Limb (tissue), 2 donors: ENCODE measurements around the gene EIF5.

Source experiments
- DNase-seq, 2 donors: peaks; one replicate each; pipeline ENCODE4 v3.0.0-alpha.2; 2016; ENCODE audit errors: extremely low spot score in 2 of 2

EIF5 gene

GRCh38 chr14:103370087-103370486 is 36.0 kb downstream of the EIF5 start:
- no peak for DNase-seq

DNA sequence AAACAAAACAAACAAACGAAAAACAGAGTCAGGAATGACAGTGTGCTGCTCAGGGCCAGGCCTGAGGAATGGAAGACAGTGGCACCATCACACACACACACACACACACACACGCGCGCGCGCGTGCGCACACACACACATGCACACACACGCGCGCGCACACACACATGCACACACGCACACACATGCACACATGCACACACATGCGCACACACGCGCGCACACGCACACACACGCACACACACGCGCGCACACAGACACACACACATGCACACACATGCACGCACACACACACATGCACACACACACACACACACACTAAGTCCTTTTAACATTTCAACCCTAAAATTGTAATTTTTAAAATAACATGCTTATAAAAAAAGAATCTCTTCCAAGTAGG is 38.0 kb downstream of the EIF5 start:
- DNase-seq, result no peak

DNA sequence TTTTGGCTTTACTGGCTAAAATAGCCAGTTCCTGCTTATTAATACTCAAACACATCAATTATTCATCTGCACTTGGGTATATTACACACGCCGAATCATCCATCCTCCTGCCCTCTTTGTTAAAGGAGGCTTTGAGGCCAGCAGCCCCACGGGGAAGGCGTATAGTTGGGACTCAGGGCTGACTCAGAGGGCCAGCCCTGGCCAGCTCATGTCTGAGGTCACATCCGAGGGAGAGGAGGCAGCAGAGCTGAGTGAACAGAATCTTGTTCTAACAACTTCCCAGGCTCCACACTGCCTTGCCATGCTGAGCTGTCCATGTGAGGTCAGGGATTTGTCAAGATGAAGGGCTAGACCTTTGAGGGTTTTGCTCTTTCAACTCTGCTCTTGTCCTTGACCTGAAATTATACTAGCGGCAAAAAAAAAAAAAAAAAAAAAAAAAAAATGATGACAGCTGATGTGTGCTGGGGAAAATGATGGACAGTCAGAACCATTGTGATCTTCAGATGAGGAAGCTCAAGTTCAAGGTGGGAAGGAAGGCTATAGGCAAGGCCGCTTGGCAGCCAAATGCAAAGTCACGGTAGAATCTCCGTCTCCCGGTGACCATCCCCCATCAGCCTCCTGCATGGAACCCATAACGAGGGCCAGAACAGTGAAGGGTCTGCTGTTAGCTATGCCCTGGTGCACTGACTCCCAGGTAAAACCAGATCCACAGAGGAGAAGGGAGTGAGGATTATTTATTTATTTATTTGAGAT is 38.7 kb downstream of the EIF5 start:
- no peak for DNase-seq

DNA sequence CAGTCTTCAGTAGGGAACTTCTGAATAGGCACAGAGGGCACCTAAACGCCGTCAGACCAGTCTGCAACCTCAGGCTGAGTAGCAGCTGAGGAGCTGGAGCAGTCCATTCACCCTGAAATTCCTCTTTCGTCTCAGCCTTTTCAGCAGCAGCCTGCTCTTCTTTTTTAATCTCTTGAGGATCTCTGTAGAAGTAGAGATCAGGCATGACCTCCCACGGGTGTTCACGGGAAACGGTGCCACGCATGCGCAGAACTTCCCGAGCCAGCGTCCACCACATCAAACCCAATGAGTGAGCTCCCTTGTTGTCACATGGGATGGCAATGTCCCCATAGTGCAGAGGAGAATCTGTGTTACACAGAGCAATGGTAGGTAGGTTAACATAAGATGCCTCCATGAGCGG is 40.1 kb downstream of the EIF5 start:
- no peak for DNase-seq

DNA sequence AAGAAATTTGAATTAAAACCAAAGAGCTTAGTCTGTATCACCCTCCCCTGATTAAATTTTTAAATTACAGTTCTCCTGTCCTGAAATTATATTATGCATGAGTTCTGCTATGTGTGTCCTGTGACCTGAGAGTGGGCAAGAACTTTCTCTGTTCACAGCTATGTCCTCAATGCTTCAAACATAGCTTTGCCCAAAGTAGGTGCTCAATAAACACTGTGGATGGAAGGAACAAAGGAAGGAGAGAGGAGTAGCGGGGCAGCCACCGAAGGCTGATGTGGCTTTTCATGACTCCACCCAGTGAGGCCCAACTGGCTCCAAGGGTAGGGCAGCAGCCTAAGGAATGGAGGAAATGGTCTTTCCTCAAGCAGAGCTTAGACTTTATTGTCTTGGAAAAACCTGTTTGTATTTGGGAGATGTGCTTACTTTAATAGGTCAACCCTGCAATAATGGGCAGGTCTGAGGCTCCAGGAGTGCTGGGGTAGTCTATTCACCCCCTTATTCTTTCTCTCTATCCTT is 43.5 kb downstream of the EIF5 start:
- DNase-seq, result no peak

GRCh38 chr14:103378038-103378854 is 44.2 kb downstream of the EIF5 start:
- DNase-seq, result no peak

DNA sequence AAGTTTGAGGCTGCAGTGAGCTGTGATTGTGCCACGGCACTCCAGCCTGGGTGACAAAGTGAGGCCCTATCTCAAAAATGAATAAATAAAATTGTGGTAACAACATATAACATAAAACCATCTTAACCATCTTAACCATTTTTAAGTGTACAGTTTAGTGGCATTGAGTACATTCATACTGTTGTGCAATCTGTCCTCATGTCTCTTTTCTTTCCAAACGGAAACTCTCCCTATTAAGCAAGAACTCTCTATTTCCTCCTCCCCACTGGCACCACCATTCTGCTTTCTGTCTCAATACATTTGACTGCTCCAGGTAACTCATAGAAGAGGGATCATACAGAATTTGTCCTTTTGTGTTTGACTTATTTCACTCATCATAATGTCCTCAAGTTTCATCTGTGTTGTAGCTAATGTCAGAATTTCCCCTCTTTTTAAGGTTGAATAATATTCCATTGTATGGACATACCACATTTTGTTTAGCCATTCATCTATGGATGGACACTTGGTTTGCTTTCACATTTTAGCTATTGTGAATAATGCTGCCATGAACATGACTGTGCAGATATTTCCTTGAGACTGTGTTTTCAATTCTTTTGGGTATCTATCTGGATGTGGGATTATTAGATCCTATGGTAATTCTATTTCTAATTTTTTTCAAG is 46.8 kb downstream of the EIF5 start:
- DNase-seq, result no peak

DNA sequence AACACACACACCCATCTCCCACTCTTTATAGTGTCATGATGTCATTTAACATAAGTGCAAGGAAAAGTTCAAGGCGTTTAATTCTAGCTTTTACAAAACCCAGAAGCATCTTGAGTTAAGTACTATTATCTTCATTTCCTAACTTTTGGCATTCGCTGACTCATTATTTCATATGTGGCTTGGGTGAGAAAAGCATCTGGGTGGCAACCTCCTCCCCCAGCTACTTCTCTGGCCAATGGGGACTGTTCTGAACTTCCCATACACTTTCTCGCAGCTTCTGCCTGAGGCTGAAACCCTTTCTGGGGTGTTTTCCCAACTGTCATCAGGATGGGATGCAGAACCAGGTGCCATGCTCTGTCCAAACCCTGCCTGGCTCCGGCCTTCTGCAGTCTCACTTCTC is 48.3 kb downstream of the EIF5 start:
- no peak for DNase-seq

DNA sequence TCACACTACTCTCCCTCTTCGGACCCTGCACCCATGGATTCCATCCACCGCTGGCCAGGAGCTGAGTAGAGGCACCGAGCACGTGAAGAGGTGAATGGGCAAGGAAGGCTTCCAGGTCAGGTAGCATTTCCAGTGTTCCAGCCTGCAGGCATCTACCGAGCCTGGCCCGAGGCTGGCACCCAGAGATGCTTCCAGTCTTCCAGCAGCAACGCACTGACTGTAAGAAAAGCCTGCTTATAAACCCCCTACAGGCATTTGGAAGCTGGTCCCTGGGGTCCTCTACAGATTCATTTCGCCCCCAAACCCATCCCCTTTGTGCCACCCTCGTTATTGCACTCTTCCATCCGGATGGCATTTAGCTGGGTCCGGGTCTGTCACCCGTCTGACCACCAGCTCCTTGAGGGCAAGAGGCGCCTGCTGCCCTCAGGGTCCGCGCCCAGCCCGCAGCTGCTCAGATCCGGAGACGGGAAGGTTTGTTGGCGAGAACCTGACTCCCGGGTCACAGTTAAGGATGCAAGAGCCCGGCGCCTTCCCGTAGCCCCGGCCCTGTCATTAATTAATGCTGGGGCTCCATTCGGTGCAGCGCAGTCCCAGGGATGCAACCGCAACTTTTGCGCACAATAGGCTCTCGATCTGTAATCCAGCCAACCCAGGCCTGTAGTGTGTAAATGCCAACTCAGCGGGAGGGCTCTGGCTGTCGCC is 50.6 kb downstream of the EIF5 start:
- DNase-seq, result no peak

DNA sequence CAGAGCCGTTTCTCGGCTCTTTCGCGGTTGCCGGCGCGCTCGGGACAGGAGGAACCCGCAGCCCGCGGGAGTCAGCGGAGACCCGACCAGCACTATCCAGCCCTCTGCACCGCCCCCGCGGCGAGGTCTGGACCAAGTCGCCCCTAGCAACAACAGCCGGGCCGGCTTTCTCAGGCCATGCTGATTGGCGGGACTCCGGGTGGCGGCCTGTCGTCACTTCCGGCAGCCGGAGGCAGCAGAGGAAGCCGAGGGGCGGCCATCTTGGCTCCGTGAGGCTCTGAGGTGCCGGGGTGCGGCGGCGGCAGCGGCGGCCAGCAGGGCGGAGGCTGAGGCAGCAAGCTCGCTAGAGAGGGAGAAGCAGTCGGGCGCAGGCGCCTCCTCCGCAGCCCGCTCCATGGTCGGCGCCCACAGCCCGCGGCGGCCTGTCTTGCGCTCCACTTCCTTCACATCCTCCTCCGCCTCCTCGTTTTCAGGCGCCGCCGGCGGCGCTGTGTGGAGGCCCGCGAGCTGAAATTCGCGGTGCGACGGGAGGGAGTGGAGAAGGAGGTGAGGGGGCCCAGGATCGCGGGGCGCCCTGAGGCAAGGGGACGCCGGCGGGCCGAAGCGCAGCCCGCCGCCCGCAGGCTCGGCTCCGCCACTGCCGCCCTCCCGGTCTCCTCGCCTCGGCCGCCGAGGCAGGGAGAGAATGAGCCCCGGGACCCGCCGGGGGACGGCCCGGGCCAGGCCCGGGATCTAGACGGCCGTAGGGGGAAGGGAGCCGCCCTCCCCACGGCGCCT is 51.3 kb downstream of the EIF5 start, which contains the start of gene MARK3:
Gene MARK3 (plus strand): TSS at position 264 of the 777 bp plus-strand sequence. CDS start 615 bp downstream, outside the sequence.
- peak; percentile 97 to 98 for DNase-seq

DNA sequence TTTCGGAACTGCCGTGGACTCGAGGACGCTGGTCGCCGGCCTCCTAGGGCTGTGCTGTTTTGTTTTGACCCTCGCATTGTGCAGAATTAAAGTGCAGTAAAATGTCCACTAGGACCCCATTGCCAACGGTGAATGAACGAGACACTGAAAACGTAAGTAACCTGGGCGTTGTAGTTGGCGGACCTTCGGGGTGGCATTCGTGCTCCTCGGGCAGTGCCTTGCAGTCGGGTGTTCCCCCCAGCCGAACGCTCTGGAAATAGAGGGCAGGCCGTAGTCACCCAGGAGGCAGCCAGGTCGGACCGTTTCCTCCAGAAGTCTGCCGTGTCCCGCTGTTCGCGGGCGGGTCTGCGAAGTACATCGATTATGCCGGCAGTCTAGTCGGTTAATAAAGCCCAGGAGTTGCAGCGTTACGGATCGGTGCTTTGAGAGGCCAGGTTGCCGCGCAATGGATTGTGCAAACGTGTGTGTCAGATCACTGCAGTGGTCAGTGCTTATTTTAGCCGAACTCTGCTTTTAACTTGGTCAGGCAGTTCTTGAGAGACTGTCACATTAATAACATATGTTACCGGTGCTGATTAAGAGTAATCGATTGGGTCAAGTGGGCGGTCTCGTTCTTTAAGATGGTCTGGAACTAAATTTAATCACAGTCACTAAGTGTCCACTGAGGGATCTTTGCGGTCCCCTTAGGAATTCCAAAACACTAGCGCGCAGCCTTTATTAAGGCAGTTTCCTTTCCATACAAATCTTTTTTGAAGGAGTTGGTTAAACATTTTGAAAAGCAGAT is 52.1 kb downstream of the EIF5 start:
- DNase-seq, result peak in 1 of 2 donors; percentile 54

DNA sequence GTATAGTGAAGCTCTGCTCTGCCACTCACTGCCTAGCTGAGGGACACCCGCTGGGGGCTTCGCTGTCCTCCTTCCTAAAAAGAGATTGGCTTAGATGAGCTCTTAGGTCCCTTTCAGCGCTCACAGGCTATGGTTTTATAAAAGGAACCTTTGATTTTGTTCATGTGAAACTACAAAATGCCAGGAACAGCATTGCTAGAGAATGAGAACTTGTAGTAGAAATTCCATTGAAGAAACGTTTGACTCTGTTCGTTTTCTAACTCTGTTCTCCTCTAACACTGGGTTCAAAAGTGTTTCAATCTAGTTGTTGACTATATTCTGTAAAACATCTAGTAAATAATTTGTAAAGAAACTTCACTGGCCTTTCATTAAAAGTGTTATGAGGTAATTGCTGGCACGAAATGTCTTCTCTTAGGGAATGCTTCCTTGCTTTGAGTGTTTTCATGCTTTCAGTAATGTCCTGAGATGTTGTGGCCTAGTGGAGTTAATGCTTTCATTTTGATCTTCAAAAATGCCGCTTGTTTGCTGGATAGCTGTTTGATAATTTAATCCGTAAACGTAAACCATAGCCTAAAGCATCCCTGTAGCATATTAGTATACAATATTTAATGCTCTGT is 52.8 kb downstream of the EIF5 start:
- DNase-seq, result no peak

DNA sequence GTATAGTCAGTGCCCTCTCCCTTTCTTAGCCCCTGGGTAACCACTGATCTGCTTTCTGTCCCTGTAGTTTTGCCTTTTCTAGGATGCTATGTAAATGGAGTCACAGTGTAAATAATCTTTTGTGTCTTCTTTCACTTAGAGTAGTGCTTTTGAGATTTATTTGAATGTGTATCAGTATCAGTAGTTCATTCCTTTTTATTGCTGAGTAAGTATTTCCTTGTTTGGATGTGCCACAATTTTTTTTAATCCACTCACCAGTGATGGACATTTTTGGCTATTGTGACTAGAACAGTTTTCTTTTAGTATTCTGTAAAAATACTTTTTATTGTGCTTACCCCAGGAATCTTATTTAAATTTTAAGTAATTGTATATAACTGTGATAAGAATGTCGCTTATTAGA is 54.6 kb downstream of the EIF5 start:
- DNase-seq, result no peak

- no peak for DNase-seq
These were observed 56.6 kb downstream of the EIF5 start for GRCh38 chr14:103390605-103391004.

GRCh38 chr14:103391048-103391447 is 57.0 kb downstream of the EIF5 start:
- DNase-seq, result no peak

GRCh38 chr14:103392106-103392505 is 58.1 kb downstream of the EIF5 start:
- no peak for DNase-seq

DNA sequence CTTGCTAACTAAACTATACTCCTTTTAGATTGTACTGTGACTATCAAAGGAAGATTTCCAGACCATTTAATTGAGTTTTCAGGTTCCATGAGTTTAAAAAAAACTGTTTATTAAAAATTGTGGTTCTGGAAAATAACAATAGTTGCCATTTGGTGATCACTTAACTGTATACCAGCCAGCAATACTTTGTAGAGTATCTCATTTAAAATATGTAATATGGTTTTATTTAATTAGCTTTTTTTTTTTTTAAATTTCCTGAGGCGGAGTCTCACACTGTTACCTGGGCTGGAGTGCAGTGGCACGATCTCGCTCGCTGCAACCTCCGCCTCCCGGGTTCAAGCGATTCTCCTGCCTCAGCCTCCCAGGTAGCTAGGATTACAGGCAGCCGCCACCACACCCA is 58.5 kb downstream of the EIF5 start:
- no peak for DNase-seq

DNA sequence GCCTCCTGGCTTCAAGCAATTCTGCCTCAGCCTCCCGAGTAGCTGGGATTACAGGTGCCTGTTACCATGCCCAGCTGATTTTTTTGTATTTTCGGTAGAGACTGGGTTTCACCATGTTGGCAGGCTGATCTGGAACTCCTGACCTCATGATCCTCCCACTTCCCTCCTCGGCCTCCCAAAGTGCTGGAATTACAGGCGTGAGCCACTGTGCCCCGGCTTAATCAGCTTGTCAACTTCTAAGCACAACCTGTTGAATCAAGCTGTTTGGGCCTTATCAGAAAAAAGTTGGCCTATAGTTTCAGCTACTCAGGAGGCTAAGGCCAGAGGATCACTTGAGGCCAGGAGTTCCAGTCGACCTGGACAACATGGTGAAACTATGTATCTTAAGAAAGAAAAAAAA is 59.0 kb downstream of the EIF5 start:
- no peak for DNase-seq
